HG03097 (cell line): ENCODE measurements around the gene FMN2.

Experiments
- ATAC-seq: cut with Tn5 transposase; IDR thresholded peaks from one replicate; pipeline ENCODE4 v1.9.1; 2021; ENCODE audit not compliant: unreplicated experiment, low FRiP score

FMN2 gene

DNA sequence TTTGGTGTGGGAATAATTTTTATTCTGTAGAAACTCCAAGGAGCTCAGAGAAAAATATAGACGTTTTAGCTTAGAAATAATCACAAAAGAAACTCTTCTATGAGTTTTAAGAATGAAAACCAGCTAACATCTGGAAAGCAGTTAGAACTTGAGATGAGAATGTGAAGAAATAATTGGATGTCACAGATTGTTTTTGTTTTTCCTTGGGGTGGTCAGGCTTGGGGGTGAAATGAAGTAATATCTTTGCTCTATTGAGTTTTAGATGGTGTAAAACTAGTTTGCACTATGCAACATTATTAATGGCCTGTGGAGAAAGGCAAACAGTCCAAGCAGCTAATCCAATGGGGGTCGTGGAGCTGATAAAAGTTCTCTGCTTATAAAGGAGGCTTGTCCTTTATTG is 101.2 kb downstream of the FMN2 start:
- ATAC-seq: no peak

DNA sequence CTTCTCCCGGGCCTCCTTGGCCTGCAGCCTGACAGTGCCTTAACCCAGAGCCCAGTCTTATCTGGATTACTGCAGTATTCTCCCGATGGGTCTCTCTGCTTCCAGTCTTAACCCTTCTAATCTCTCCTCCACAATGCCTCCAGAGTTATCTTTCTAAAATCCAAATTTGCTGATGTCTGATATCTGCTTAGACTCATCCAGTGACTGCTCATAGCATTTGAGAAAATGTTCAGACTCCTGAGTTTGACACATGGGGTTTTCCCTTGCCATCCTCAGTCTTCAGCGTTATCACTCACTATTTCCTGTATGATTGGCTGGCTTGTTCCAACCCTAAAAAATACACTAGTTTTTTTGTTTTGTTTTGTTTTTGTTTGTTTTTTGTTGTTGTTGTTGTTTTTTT is 102.0 kb downstream of the FMN2 start:
- ATAC-seq: no peak

GRCh38 chr1:240194120-240194519 is 102.4 kb downstream of the FMN2 start:
- ATAC-seq: no peak

DNA sequence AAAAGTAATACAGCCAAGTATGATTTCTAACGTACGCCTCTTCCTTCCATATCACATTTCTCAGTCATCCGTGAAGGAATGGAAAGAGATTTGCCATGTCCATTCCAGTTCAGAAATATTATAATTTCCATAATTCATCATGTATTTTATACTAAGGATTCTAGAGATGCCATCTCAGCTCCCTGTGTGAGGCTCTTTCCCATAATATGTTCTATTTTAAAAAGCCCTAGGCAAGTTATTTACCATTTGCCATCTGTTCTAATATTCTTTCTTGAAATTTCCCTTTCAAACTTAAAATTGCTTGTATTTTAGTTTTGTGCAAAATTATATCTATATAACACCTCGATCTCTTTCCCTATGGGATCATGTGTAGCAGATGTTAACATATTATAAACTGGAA is 106.7 kb downstream of the FMN2 start:
- ATAC-seq: no peak

- no peak for ATAC-seq
Observed at GRCh38 chr1:240199758-240200645, 108.3 kb downstream of the FMN2 start.

GRCh38 chr1:240201931-240202330 is 110.2 kb downstream of the FMN2 start:
- no peak for ATAC-seq

DNA sequence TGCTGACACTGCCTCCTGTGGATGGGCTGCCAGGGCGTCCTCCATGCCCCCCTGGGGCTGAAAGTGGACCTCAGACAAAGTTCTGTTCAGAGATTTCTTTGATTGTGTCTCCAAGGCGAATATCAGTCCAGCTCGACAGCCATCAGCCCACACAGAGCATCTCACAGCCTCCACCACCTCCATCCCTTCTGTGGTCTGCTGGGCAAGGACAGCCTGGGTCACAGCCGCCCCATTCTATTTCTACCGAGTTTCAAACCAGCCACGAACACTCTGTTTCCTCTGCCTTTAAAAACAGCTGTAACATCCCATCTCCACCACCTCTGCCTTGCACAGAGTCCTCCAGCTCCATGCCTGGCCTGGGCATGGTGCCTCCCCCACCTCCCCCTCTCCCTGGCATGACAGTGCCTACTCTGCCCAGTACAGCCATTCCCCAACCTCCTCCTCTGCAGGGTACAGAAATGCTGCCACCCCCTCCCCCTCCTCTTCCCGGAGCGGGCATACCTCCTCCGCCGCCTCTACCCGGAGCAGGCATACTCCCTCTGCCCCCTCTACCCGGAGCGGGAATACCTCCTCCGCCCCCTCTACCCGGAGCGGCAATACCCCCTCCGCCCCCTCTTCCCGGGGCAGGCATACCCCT is 115.5 kb downstream of the FMN2 start:
- no peak for ATAC-seq

GRCh38 chr1:240210026-240210425 is 118.3 kb downstream of the FMN2 start:
- no peak for ATAC-seq

GRCh38 chr1:240212556-240212955 is 120.9 kb downstream of the FMN2 start:
- ATAC-seq: no peak

DNA sequence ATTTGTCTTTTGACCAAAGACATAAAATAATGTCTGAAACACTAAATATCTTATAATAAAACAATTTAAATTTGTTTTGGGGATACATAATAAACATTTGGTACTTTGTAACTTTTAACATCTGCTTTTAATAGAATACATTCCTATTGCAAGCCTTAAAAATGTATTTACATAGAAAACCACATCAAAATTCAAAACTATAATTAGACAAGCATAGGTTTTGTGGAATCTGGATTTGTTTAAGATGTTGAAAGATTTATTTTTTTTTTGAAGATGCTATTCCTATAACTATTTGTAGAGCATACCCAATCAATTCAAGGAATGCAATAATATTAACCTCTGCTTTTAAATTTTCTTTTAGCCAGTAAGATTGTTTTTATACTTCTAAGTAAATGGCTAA is 125.7 kb downstream of the FMN2 start:
- ATAC-seq: no peak

DNA sequence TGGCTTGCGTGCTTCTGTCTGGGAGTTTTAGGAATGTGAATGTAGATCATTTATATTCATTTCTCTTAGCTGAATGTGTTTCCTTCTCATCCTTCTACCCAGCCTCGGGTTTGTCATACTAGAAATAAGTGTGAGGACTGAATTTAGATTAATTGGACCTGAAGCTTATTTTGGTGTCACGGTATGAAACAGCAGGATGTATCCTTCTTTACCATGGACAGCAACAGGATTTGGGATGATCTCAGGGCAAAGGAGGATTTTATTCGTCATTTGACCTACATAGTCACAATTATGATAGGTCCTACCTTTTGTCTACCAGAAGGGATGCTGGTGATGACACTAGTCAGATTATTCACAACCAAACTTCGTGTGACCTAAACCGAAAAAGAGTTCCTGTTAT is 127.4 kb downstream of the FMN2 start:
- ATAC-seq: no peak

DNA sequence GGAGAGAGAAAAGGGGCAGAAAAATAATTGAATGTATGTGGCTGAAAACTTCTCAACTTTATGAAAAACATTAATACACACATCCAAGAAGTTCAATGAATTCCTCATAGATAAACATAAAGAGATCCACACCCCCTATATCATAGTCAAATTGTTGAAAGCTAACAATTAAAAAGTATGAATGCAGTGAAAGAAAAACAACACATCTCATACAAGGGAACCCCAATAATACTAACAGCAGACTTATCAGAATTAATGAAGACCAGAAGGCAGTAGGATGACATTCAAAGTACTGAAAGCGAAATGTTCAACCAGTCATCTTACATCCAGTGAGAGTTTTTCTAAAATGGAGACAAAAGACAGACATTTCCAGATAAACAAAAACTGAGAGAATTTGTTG is 134.4 kb downstream of the FMN2 start:
- no peak for ATAC-seq

GRCh38 chr1:240230816-240231215 is 139.1 kb downstream of the FMN2 start:
- ATAC-seq: no peak

DNA sequence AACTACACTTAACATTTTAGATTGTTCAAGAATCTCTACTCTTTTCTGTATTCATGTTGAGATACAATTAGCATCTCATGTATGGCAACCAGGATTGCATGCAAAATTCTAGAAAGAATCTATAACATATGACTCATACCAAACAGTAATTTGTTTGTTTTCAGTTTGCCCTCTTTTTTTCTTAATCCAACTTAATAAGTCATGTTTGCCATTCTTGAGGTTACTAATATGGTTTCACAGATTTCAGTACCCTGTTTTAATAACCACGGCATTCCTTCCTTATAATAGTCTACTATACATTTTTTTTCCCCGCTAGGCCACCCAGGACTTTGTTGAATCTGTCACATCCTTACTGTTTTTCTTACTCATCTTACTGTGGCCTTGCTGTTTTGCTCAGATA is 140.8 kb downstream of the FMN2 start:
- ATAC-seq: no peak

GRCh38 chr1:240234485-240235210 is 143.0 kb downstream of the FMN2 start:
- ATAC-seq: no peak

DNA sequence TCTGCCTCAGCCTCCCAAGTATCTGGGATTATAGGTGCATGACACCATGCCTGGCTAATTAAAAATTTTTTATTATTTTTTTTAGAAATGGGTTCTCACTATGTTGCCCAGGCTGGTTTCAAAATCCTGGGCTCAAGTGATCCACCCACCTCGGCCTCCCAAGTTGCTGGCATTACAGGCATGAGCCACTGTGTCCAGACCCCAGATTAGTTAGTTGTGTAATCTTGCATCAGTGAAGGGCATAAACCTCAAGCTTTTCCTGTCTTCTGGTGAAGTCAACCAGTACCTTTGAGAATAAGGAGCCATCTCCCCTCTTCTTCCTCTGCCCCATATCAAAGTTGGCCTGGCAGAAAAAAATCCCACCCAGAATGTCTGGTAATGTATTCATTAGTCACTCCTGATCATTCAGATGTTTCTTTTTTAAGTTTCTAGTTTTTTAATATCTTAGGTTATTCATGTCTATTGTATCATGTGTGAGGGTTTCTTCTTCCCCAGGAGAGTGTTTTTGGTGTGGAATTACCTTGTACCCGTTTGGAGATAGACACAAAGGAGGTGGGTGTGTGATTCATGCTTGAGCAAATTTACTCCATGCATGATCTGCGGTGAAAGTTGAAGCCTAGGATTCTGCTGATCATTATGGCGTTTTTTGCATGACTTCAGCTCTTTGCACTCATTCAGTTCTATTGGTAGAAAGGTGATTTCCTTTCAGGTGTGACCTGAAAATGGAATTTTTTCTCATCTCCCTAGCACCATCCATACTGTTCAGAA is 144.0 kb downstream of the FMN2 start:
- no peak for ATAC-seq

DNA sequence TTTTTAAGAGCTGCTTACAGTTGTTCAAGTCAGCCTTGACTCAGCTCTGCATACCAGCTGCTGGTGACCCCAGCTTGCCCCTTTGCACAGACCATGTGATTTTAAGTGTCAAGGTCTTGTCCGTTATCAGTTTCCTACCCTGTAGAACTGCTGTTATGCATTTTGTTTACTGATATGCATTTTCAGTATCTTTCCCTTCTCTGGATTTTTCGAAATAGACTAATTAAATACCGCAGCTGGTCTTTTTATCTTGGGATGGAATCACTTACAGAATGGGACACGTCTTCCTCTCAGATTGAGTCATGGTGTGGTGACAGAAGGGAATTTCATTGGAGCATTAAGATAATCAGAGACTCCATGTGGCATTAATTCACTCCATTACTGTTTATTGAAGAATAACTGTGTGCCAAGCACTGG is 145.6 kb downstream of the FMN2 start:
- no peak for ATAC-seq

DNA sequence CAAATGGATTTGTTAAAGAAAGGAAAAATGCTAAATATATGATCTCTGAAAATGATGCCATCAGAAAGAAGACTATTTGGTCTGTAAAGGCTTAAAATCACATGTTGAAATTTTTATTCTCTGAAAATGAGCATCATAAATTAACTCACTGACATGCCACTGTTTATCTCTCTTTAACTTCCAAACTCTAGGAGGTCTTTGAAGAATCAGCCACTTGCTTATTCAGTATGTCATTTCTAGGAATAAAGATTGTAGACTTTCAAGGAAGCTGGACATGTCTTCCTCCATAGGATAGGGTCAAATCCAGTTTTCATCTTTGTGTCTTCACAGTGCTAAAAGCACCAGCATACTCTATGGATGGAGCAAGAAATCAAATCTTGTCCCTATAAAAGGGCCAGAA is 147.6 kb downstream of the FMN2 start:
- no peak for ATAC-seq

DNA sequence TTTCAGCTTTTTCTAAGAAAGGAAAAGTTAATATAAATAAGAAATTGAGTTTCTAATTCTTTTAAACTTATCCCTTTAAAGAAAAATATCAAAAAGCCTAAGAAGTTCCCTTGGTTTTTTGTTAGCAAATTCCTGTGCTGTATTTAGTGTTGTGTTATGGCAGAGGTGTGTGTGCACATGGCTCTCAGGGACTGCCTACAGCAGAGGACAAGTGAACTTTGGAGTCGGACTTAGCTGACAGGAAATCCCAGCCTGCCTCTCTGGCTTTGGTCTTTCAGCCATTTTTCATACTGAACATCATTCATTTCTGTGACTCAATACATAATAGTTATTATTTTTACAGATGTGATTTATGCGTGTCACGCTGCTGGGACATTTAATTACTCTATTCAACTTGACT is 149.6 kb downstream of the FMN2 start:
- no peak for ATAC-seq

DNA sequence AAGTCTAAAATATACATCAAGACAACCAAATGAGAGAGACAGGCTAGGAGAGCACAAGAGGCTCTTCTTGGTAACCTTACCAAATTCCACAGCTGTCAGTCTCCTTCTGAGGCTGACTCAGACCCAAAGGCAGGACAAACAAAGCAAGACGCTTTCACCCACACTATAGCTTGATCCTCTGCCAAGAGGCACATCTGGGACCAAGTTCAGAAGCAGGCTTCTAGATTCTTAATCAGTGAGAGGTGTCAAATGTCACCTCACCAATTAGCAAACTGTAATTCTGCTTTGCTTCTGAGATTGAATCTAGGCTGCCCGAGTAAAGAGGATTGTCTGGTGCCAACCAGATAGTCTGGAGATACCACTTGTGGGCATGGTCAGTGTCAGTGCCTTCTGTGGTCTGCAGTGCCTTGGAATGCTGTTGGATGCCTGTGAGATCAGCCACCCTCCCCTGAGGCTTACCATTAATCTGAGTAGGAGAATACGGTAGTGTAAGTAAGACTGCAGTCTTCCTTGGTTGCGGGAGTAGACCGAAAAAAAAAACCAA is 151.0 kb downstream of the FMN2 start:
- no peak for ATAC-seq
